Measurements from ENCODE around the gene ITGA7. TPM values are rescaled to one million over a fixed set of nuclear protein-coding genes. Genes with fewer than 3 reads are reported as not detected.
A peak's percentile ranks its signal among the peaks of the same experiment; 100 is the strongest.

The ITGA7 gene
- polyA plus RNA-seq, 1 donor from 2014 or later, result 13.5 TPM

DNA sequence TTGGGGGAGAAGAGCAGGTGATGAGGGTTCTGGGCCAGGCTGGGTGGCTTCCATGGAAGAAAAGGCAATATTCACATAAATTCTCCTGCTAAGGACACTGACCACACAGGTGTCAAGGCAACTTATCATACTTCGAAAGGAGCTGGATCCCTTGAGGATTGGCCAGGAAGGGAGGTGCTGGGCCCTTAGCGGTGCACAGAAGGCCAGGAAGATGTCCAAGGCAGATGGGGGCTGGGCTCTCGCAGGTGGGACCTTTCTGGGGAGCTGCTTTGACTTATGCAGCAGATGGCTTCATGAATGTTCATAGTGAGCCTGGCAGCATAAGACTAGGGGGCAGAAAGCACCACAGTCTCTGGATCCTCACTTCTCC, 17.2 kb upstream of the ITGA7 start:
- Histone ChIP-seq H3K9ac (ENCODE audit: low read length) (no peak overlapping the region), H3K9me3 (ENCODE audit: low read length) (no peaks in the 10 kb centered on the region), H3K9me2 (ENCODE audit: insufficient read depth, low read length) (no peaks in the 10 kb centered on the region), H3K27me3 (ENCODE audit: insufficient read depth, low read depth, low read length) (no peaks in the 10 kb centered on the region), H3K4me2 (ENCODE audit: low read length) (no peak overlapping the region), H3K79me2 (replicated peaks; ENCODE audit: insufficient read depth, low read length) (peaks cover 17% of the 10 kb centered on the region), H4K20me1 (ENCODE audit: insufficient read depth) (no peaks in the 10 kb centered on the region), H3K4me3 (ENCODE audit: low read length) (no peak overlapping the region), H3K27ac (ENCODE audit: low read length) (no peak overlapping the region), H3K36me3 (ENCODE audit: insufficient read depth, low read length) (peaks cover 3% of the 10 kb centered on the region), H2AFZ (ENCODE audit: low read depth, low read length) (no peak overlapping the region), H3F3A (ENCODE audit: insufficient read depth, low read length, poor library complexity, severe bottlenecking) (no peaks in the 10 kb centered on the region)
- TF ChIP-seq, protein P1, sequence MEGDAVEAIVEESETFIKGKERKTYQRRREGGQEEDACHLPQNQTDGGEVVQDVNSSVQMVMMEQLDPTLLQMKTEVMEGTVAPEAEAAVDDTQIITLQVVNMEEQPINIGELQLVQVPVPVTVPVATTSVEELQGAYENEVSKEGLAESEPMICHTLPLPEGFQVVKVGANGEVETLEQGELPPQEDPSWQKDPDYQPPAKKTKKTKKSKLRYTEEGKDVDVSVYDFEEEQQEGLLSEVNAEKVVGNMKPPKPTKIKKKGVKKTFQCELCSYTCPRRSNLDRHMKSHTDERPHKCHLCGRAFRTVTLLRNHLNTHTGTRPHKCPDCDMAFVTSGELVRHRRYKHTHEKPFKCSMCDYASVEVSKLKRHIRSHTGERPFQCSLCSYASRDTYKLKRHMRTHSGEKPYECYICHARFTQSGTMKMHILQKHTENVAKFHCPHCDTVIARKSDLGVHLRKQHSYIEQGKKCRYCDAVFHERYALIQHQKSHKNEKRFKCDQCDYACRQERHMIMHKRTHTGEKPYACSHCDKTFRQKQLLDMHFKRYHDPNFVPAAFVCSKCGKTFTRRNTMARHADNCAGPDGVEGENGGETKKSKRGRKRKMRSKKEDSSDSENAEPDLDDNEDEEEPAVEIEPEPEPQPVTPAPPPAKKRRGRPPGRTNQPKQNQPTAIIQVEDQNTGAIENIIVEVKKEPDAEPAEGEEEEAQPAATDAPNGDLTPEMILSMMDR (IDR thresholded peaks at IDR 0.05; ENCODE audit: poor library complexity, severe bottlenecking), result peak; percentile 25
- no peak for TF ChIP-seq RAD21 (conservative IDR thresholded peaks at IDR 0.05)
- TF ChIP-seq MXI1 (conservative IDR thresholded peaks at IDR 0.05; ENCODE audit: poor library complexity, severe bottlenecking), result no peak

DNA sequence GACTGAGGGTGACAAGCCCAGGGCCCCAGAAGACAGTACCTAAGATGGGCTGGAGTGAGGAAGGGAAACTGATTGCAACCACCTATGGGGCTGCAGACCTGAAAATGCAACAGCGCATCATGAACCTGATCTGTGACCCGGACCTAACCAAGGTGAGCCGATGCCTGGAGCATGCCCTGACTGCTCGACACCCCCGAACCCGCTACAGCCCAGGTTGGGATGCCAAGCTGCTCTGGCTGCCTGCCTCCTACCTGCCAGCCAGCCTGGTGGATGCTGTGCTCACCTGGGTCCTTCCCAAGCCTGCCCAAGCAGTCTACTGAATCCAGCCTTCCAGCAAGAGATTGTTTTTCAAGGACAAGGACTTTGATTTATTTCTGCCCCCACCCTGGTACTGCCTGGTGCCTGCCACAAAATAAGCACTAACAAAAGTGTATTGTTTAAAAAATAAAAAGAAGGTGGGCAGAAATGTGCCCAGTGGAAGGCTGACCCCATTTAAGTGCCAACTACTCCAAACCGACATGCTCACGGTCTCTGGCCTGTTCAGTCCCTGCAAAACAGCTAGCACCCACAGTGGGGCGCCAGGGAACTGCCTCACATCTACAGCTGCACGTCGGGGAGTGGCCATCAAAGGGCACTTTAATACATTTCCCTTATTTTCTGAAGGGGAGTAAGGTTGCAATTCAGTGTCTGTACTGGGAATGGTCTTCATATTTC, 16.7 kb upstream of the ITGA7 start:
- no peaks in the 10 kb centered on the region for H4K20me1 ChIP-seq (ENCODE audit: insufficient read depth)
- no peaks in the 10 kb centered on the region for H3K9me2 ChIP-seq (ENCODE audit: insufficient read depth, low read length)
- H3K9ac ChIP-seq (ENCODE audit: low read length), result no peak overlapping the region
- H3K9me3 ChIP-seq (ENCODE audit: low read length), result no peaks in the 10 kb centered on the region
- peak; percentile 54 for TF ChIP-seq SMC3 (conservative IDR thresholded peaks at IDR 0.05; ENCODE audit: poor library complexity)
- TF ChIP-seq, protein P1 (IDR thresholded peaks at IDR 0.05; ENCODE audit: poor library complexity, severe bottlenecking), result peak; percentile 67
- TF ChIP-seq RAD21 (conservative IDR thresholded peaks at IDR 0.05), result peak; percentile 58
- TF ChIP-seq MXI1 (conservative IDR thresholded peaks at IDR 0.05; ENCODE audit: poor library complexity, severe bottlenecking), result no peak
- no peak overlapping the region for H3K27ac ChIP-seq (ENCODE audit: low read length)
- peaks cover 3% of the 10 kb centered on the region for H3K36me3 ChIP-seq (ENCODE audit: insufficient read depth, low read length)
- no peaks in the 10 kb centered on the region for H3K27me3 ChIP-seq (ENCODE audit: insufficient read depth, low read depth, low read length)
- no peak overlapping the region for H2AFZ ChIP-seq (ENCODE audit: low read depth, low read length)
- H3K4me3 ChIP-seq (ENCODE audit: low read length), result no peak overlapping the region
- no peaks in the 10 kb centered on the region for H3F3A ChIP-seq (ENCODE audit: insufficient read depth, low read length, poor library complexity, severe bottlenecking)
- H3K4me2 ChIP-seq (ENCODE audit: low read length), result no peak overlapping the region
- peaks cover 17% of the 10 kb centered on the region for H3K79me2 ChIP-seq (replicated peaks; ENCODE audit: insufficient read depth, low read length)

DNA sequence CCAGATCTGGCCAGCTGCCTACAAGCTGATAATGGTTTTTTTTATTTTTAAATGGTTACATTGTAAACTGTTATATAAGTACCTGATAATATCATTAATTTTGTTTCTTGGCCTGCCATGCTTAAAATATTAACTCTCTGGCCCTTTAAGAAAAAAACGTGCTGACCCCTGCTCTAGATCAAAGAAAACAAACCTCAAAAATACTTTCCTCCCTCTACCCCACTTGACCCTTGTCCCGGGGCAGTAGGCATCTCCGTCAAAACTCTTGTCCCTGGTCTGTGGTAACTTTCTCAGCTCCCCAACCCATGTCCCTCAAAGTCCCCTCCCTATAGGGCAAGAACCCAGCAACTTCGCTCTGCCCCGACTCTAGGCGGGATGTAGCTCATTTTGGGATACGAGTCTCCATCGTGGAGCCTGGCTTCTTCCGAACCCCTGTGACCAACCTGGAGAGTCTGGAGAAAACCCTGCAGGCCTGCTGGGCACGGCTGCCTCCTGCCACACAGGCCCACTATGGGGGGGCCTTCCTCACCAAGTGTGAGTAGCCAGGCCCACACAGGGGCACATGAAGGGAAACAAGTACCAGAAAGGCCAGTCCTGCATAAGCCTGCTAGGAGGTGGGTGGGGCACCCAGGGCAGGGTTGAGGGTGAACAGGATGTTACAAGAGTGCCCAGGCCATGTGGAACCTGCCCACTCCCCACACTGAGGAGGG, 16.0 kb upstream of the ITGA7 start:
- Histone ChIP-seq H4K20me1 (ENCODE audit: insufficient read depth) (no peaks in the 10 kb centered on the region), H3K36me3 (ENCODE audit: insufficient read depth, low read length) (peaks cover 3% of the 10 kb centered on the region), H3K4me2 (ENCODE audit: low read length) (no peak overlapping the region)

More for the DNA sequence above, 16.0 kb upstream of the ITGA7 start:
- Histone ChIP-seq H3K27ac (ENCODE audit: low read length) (no peak overlapping the region), H3K9ac (ENCODE audit: low read length) (no peak overlapping the region), H3K9me2 (ENCODE audit: insufficient read depth, low read length) (no peaks in the 10 kb centered on the region), H2AFZ (ENCODE audit: low read depth, low read length) (no peak overlapping the region), H3K9me3 (ENCODE audit: low read length) (no peaks in the 10 kb centered on the region), H3F3A (ENCODE audit: insufficient read depth, low read length, poor library complexity, severe bottlenecking) (no peaks in the 10 kb centered on the region), H3K4me3 (ENCODE audit: low read length) (no peak overlapping the region), H3K79me2 (replicated peaks; ENCODE audit: insufficient read depth, low read length) (peaks cover 17% of the 10 kb centered on the region), H3K27me3 (ENCODE audit: insufficient read depth, low read depth, low read length) (no peaks in the 10 kb centered on the region)
- TF ChIP-seq RAD21 (conservative IDR thresholded peaks at IDR 0.05) (no peak), POLR2AphosphoS5 (IDR thresholded peaks at IDR 0.05) (no peak), MXI1 (conservative IDR thresholded peaks at IDR 0.05; ENCODE audit: poor library complexity, severe bottlenecking) (no peak), SMC3 (conservative IDR thresholded peaks at IDR 0.05; ENCODE audit: poor library complexity) (no peak), EZH2 (IDR thresholded peaks at IDR 0.05; ENCODE audit: borderline replicate concordance, insufficient read depth, low read length, poor library complexity, severe bottlenecking) (no peak), TAF1 (IDR thresholded peaks at IDR 0.05; ENCODE audit: low read depth) (no peak), EP300 (conservative IDR thresholded peaks at IDR 0.05; ENCODE audit: poor library complexity, severe bottlenecking) (no peak)
- TF ChIP-seq, protein P1 (IDR thresholded peaks at IDR 0.05; ENCODE audit: poor library complexity, severe bottlenecking), result no peak
- TF ChIP-seq, protein P2, sequence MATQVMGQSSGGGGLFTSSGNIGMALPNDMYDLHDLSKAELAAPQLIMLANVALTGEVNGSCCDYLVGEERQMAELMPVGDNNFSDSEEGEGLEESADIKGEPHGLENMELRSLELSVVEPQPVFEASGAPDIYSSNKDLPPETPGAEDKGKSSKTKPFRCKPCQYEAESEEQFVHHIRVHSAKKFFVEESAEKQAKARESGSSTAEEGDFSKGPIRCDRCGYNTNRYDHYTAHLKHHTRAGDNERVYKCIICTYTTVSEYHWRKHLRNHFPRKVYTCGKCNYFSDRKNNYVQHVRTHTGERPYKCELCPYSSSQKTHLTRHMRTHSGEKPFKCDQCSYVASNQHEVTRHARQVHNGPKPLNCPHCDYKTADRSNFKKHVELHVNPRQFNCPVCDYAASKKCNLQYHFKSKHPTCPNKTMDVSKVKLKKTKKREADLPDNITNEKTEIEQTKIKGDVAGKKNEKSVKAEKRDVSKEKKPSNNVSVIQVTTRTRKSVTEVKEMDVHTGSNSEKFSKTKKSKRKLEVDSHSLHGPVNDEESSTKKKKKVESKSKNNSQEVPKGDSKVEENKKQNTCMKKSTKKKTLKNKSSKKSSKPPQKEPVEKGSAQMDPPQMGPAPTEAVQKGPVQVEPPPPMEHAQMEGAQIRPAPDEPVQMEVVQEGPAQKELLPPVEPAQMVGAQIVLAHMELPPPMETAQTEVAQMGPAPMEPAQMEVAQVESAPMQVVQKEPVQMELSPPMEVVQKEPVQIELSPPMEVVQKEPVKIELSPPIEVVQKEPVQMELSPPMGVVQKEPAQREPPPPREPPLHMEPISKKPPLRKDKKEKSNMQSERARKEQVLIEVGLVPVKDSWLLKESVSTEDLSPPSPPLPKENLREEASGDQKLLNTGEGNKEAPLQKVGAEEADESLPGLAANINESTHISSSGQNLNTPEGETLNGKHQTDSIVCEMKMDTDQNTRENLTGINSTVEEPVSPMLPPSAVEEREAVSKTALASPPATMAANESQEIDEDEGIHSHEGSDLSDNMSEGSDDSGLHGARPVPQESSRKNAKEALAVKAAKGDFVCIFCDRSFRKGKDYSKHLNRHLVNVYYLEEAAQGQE (IDR thresholded peaks at IDR 0.05; ENCODE audit: borderline replicate concordance), result no peak

Measured in neural cell (in vitro differentiated cells).